ENCODE data around the gene NCF4.

DNA sequence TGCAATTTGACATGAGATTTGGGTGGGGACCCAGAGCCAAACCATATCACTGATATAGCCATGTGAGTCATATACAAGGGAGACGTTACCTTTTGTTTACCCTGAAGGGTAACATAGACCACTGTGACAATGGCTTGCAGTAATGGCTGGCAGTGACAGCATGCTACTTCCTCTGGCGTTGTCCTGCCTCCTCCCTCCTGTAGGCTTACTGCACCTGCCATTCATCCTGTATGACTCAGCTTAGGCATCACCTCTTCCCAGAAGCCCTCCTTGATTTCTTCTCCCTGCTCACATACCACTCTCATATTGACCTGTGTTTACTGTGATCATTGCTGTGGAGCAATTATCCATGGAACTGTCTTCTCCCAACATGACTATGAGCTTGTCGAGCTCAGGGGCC is 32.0 kb upstream of the NCF4 start:
- TF ChIP-seq, protein P1, sequence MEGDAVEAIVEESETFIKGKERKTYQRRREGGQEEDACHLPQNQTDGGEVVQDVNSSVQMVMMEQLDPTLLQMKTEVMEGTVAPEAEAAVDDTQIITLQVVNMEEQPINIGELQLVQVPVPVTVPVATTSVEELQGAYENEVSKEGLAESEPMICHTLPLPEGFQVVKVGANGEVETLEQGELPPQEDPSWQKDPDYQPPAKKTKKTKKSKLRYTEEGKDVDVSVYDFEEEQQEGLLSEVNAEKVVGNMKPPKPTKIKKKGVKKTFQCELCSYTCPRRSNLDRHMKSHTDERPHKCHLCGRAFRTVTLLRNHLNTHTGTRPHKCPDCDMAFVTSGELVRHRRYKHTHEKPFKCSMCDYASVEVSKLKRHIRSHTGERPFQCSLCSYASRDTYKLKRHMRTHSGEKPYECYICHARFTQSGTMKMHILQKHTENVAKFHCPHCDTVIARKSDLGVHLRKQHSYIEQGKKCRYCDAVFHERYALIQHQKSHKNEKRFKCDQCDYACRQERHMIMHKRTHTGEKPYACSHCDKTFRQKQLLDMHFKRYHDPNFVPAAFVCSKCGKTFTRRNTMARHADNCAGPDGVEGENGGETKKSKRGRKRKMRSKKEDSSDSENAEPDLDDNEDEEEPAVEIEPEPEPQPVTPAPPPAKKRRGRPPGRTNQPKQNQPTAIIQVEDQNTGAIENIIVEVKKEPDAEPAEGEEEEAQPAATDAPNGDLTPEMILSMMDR (IDR thresholded peaks at IDR 0.05), result no peak
- no peak for TF ChIP-seq ZFX (IDR thresholded peaks at IDR 0.05; ENCODE audit: borderline replicate concordance)

Measured in 22Rv1 (cell line).